HAP-1 (cell line): ENCODE results near the gene COPS6.
A peak's percentile ranks its signal among the peaks of the same experiment; 100 is the strongest.

Experiments
- DNase-seq, 2 experiments: peaks; one replicate each; pipeline ENCODE4 v3.0.0-alpha.2; 2016 to 2020; ENCODE audit warnings: low spot score in 2 of 2
- H3K27me3 ChIP-seq: fragments of 250-450 bp; sonication (Bioruptor Pico); 2 replicates; pipeline ENCODE4 v1.5.1; 2020; ENCODE audit warnings: low read depth, mild to moderate bottlenecking, moderate library complexity
- H3K36me3 ChIP-seq: fragments of 250-450 bp; sonication (Bioruptor Pico); replicated peaks from 2 replicates; pipeline ENCODE4 v1.5.1; 2020; ENCODE audit warnings: mild to moderate bottlenecking
- H3K4me1 ChIP-seq: fragments of 250-450 bp; sonication (Bioruptor Pico); 2 replicates; pipeline ENCODE4 v1.5.1; 2020; ENCODE audit warnings: mild to moderate bottlenecking
- H3K4me3 ChIP-seq: fragments of 250-450 bp; sonication (Bioruptor Pico); 2 replicates; pipeline ENCODE4 v1.5.1; 2020; ENCODE audit warnings: mild to moderate bottlenecking, moderate library complexity
- H3K9me3 ChIP-seq: fragments of 250-450 bp; sonication (Bioruptor Pico); 2 replicates; pipeline ENCODE4 v1.5.1; 2020; ENCODE audit warnings: mild to moderate bottlenecking, moderate library complexity
- in situ Hi-C: fragments of 300-500 bp; cut with MboI; formaldehyde crosslinking; loops from 3 replicates; pipeline ENCODE4 v1.14.3; 2020; ENCODE audit warnings: low sequenced_read_pairs, inconsistent platforms, mixed read lengths

Gene COPS6

DNA sequence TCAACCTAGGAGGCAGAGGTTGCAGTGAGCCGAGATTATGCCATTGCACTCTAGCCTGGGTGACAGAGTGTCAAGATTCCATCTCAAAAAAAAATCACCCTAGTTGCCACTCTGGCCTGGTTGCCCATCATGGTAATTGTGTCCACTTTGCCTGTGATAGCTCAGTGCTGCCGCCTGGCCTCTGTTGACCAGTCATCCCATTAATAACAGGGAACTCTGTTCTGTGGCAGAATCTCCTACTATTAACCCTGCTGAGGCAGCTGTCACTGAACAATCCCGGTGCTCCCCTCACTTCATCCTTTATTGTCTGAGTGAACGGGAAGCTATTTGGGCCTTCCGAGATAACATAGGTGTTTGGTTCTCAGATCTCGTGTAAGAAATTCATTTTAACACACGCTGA, 21.8 kb upstream of the COPS6 start:
- in situ Hi-C loops: no loop called here
- DNase-seq: no peak
- H3K4me3 ChIP-seq: no peak overlapping the region
- H3K27me3 ChIP-seq: no peaks in the 10 kb centered on the region
- peaks cover 41% of the 10 kb centered on the region for H3K36me3 ChIP-seq
- no peaks in the 10 kb centered on the region for H3K4me1 ChIP-seq
- peaks cover 18% of the 10 kb centered on the region for H3K9me3 ChIP-seq

DNA sequence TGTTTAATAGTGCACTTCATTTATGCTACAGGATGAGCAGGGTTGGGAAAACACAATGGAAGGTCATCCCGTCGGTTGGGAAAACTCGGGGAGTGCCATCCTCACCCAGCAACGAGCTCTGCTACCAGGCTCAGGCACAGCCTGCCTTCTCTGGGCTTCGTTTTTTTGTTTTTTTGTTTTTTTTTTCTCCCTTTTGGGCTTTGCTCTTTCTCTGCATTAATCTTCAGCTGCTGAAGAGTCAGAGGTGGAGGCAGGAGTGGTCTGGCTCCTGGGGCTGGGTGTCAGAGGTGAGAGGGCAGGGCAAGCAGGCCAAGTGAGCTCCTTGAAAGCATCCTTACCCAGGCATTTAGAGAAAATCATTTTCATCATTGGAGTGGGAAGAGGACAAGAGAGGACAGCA, 18.8 kb upstream of the COPS6 start:
- no peaks in the 10 kb centered on the region for H3K4me1 ChIP-seq
- peaks cover 28% of the 10 kb centered on the region for H3K9me3 ChIP-seq
- no peak for DNase-seq
- in situ Hi-C loops: no loop called here
- H3K36me3 ChIP-seq: peaks cover 60% of the 10 kb centered on the region
- no peaks in the 10 kb centered on the region for H3K27me3 ChIP-seq
- H3K4me3 ChIP-seq: no peak overlapping the region

- Histone ChIP-seq H3K36me3 (peaks cover 70% of the 10 kb centered on the region), H3K4me3 (no peak overlapping the region), H3K27me3 (no peaks in the 10 kb centered on the region), H3K9me3 (peaks cover 28% of the 10 kb centered on the region), H3K4me1 (no peaks in the 10 kb centered on the region)
- no peak for DNase-seq
- in situ Hi-C loops: no loop called here
Observed at GRCh38 chr7:100071018-100071723, 17.6 kb upstream of the COPS6 start.

GRCh38 chr7:100072462-100072861, 16.3 kb upstream of the COPS6 start:
- H3K9me3 ChIP-seq: peaks cover 28% of the 10 kb centered on the region

DNA sequence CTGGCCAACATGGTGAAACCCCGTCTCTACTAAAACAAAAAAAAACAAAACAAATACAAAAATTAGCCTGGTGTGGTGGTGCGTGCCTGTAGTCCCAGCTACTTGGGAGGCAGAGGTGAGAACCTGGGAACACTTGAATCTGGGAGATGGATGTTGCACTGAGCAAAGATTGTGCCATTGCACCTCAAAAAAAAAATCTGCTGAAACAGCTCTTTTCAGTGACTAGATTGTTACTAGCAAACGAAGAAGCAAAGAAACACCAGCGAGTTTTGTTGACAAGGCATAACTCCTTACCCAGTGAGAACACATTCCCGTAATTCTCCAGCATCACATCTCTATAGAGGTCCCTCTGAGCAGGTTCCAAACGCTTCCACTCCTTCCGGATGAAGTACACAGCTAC, 13.9 kb upstream of the COPS6 start:
- Histone ChIP-seq H3K9me3 (peaks cover 28% of the 10 kb centered on the region), H3K4me3 (no peak overlapping the region), H3K36me3 (peaks cover 98% of the 10 kb centered on the region), H3K27me3 (no peaks in the 10 kb centered on the region), H3K4me1 (peaks cover under 1% of the 10 kb centered on the region)
- no peak for DNase-seq
- in situ Hi-C loops: no loop called here

More at GRCh38 chr7:100072462-100072861, 16.3 kb upstream of the COPS6 start:
- no peaks in the 10 kb centered on the region for H3K4me1 ChIP-seq
- no peak for DNase-seq
- H3K4me3 ChIP-seq: no peak overlapping the region
- peaks cover 83% of the 10 kb centered on the region for H3K36me3 ChIP-seq
- H3K27me3 ChIP-seq: no peaks in the 10 kb centered on the region
- in situ Hi-C loops: no loop called here

DNA sequence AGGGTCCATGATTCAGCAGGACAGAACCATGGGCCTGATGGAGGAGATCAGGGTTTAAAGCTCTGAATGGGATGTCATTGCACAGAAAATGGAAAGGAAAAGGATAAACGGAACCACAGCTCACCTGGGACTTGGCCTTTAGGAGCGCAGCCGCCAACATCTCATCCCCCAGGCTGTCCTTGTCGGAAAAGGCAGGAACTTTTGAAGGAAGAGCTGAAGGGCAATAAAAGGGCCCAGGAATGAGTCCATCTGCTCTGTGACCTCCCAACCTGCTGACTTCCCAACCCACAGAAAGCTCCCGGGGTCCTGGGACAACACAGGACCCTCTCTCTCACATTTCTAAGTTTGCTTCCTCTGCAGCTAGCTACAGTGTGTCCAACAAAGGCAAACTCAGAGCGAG, 13.4 kb upstream of the COPS6 start:
- Histone ChIP-seq H3K4me3 (no peak overlapping the region), H3K4me1 (peaks cover 5% of the 10 kb centered on the region), H3K36me3 (peaks cover 95% of the 10 kb centered on the region), H3K27me3 (no peaks in the 10 kb centered on the region), H3K9me3 (peaks cover 25% of the 10 kb centered on the region)
- in situ Hi-C loops: no loop called here
- no peak for DNase-seq

DNA sequence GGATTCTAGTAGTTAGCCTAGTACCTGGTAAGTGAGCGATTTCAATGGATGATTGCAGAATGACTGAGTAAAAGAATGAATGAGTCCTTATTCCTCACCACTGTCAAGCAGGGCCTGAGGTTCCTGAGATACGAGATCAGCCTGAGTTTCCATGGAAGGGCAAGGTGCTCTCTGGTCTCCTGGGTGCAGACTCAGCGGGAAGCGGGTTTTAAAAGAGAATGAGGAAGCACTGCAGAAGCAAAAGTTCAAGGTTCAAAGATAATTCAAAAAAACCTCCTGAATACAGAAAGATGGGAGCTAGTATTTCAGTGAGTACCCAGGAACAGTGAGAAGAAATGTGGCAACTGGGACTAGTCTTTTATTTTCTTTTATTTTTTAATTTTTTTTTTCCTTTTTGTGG, 11.6 kb upstream of the COPS6 start:
- Histone ChIP-seq H3K4me1 (peaks cover 8% of the 10 kb centered on the region), H3K9me3 (peaks cover 7% of the 10 kb centered on the region), H3K4me3 (no peak overlapping the region), H3K27me3 (no peaks in the 10 kb centered on the region), H3K36me3 (peaks cover 80% of the 10 kb centered on the region)
- in situ Hi-C loops: no loop called here
- DNase-seq: no peak

DNA sequence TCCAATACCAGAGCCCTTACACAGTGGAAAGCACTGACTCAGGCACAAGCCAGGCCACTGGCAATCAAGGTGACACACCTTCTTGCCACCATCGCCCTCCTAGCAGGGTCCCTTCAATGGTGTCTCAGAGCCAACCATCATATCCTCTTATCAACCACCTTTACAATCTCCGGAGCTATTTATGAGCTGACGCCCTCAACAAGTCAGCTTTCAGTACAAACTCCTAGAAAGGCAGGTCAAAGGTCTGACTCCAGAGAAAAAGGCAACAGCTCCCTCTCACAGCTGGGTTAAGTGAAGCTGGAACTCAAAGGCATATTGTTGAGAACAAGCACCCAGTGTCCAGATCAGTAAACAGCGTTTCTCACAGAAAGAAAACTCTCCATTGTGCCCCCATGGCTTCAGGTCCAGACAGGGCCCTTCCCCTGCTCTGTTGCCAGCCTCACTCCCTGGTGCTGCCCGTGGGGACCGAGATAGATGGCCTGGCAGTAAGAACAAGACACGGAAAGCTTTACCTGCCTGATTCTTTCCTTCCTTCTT, 9.7 kb upstream of the COPS6 start:
- in situ Hi-C loops: no loop called here
- peaks cover 13% of the 10 kb centered on the region for H3K4me1 ChIP-seq
- H3K27me3 ChIP-seq: no peaks in the 10 kb centered on the region
- peaks cover 61% of the 10 kb centered on the region for H3K36me3 ChIP-seq
- no peak for DNase-seq
- H3K9me3 ChIP-seq: no peaks in the 10 kb centered on the region; the same call in 1 of the 2 replicates
- no peak overlapping the region for H3K4me3 ChIP-seq

DNA sequence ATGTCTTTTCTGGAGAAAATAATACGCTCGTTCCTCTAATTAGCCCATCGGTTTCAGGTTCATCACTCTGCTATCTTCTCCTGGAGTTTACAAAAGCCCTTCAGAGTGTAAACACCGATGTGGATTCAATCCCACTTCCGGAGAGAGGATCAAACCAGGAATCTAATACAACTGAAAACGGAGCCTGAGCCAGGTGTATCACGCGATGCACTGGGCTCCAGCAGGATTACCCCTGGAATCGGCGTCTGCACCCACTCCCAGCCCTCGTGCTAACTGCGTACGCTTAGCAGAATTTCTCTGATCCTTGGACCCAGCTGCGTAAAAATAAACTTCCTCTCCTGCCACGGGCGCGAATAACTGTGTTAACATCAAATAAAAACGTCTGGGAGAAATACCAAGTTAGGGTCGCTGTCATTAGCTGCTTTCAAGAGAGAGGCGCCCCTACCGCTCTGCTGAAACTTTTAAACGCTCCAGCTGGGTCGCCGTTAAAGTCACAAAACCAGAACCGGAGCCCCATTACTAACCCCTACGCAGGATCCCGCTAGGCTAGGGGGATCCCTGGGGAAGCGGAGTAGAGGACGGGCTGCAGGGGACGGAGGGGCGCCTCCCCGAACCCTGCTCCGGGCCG, 7.7 kb upstream of the COPS6 start:
- Histone ChIP-seq H3K27me3 (no peaks in the 10 kb centered on the region), H3K4me3 (peak overlapping the region; percentile 96), H3K9me3 (no peaks in the 10 kb centered on the region), H3K36me3 (peaks cover 42% of the 10 kb centered on the region), H3K4me1 (peaks cover 13% of the 10 kb centered on the region)
- in situ Hi-C loops: no loop called here
- no peak for DNase-seq

GRCh38 chr7:100081535-100082102, 7.2 kb upstream of the COPS6 start, which contains the start of gene ZNF3:
ZNF3 (minus strand) TSS chr7:100081723; CDS start chr7:100077357, 4,366 bp downstream.
- in situ Hi-C loops: no loop called here

DNA sequence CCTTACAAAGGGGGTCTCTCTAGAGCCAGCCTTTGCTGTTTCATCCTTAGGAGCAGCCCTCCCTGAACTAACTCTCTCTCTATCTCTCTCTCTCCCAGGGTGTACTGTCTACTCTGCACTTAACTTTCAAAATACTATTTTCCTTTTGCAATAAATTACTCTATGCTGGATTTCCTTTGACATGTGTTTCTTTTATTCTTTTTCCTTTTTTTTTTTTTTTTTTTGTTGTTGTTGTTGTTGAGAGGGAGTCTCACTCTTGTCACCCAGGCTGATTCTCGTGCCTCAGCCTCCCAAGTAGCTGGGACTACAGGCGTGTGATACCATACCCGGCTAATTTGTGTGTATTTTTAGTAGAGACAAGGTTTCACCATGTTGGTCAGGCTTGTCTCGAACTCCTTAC, 5.8 kb upstream of the COPS6 start:
- H3K4me1 ChIP-seq: peaks cover 13% of the 10 kb centered on the region
- in situ Hi-C loops: no loop called here
- no peaks in the 10 kb centered on the region for H3K27me3 ChIP-seq
- peaks cover 22% of the 10 kb centered on the region for H3K36me3 ChIP-seq
- no peaks in the 10 kb centered on the region for H3K9me3 ChIP-seq
- H3K4me3 ChIP-seq: no peak overlapping the region
- DNase-seq: no peak

More at GRCh38 chr7:100081535-100082102, 7.2 kb upstream of the COPS6 start, which contains the start of gene ZNF3:
- Histone ChIP-seq H3K27me3 (no peaks in the 10 kb centered on the region), H3K4me3 (peak within 1 kb of the TSS; percentile 96), H3K9me3 (no peaks in the 10 kb centered on the region), H3K4me1 (peaks cover 13% of the 10 kb centered on the region), H3K36me3 (peaks cover 36% of the 10 kb centered on the region)
- DNase-seq: peak; percentile 97 to 98

- Histone ChIP-seq H3K9me3 (no peaks in the 10 kb centered on the region), H3K4me3 (no peak overlapping the region), H3K36me3 (peaks cover 5% of the 10 kb centered on the region), H3K4me1 (peaks cover 13% of the 10 kb centered on the region), H3K27me3 (no peaks in the 10 kb centered on the region)
- in situ Hi-C loops: no loop called here
- no peak for DNase-seq
Observed at GRCh38 chr7:100085515-100085914, 3.3 kb upstream of the COPS6 start.

GRCh38 chr7:100087055-100087750, 1.6 kb upstream of the COPS6 start:
- in situ Hi-C loops: no loop called here
- DNase-seq: no peak
- H3K9me3 ChIP-seq: no peaks in the 10 kb centered on the region
- no peak overlapping the region for H3K4me3 ChIP-seq
- H3K4me1 ChIP-seq: peaks cover 10% of the 10 kb centered on the region
- H3K36me3 ChIP-seq: peaks cover 19% of the 10 kb centered on the region
- no peaks in the 10 kb centered on the region for H3K27me3 ChIP-seq
